OCI-LY7 (cell line): ENCODE measurements around the gene LINGO3. TPM values are rescaled to one million over a fixed set of nuclear protein-coding genes. Genes with fewer than 3 reads are reported as not detected.

Experiments
- BruUV-seq: library from RNA; stranded (reverse); fragments of 400-500 nt; replicated peaks from 2 replicates; lab custom pipeline; 2021; lab: Mats Ljungman, UMichigan
- CTCF ChIA-PET: fragments of 300-600 bp; sonication (Branson Sonifier 250); formaldehyde crosslinking; loops from one replicate; lab custom pipeline; 2022; ENCODE audit warnings: antibody characterized with exemption; ENCODE audit not compliant: unreplicated experiment; lab: Charles Lee
- POLR2A ChIA-PET: fragments of 300-600 bp; sonication (Branson Sonifier 250); formaldehyde crosslinking; loops from one replicate; lab custom pipeline; 2022; ENCODE audit warnings: antibody characterized with exemption; lab: Charles Lee
- DNase-seq: peaks from one replicate; pipeline ENCODE4 v3.0.0-alpha.2; 2015; ENCODE audit warnings: low spot score
- H2AFZ ChIP-seq: fragments of 200-600 bp; sonication (generic), shearing (Covaris generic); 2 replicates; pipeline ENCODE4 v1.6.1; 2014; ENCODE audit warnings: mild to moderate bottlenecking, antibody characterized with exemption, low read length, moderate library complexity
- H3K27ac ChIP-seq: fragments of 200-600 bp; sonication (generic); 2 replicates; pipeline ENCODE4 v1.5.1; 2014; ENCODE audit warnings: mixed run types, low read depth, mild to moderate bottlenecking, moderate library complexity, low read length, inconsistent platforms; ENCODE audit not compliant: poor library complexity, severe bottlenecking
- H3K36me3 ChIP-seq: fragments of 200-600 bp; sonication (generic); 2 replicates; pipeline ENCODE4 v1.6.1; 2014; ENCODE audit warnings: mild to moderate bottlenecking, antibody characterized with exemption, low read length, moderate library complexity, mixed read lengths; ENCODE audit not compliant: insufficient read depth
- H3K4me1 ChIP-seq: fragments of 200-600 bp; sonication (generic); 2 replicates; pipeline ENCODE4 v1.5.1; 2014; ENCODE audit warnings: mild to moderate bottlenecking, low read length; ENCODE audit not compliant: insufficient read depth, poor library complexity, severe bottlenecking
- H3K4me2 ChIP-seq: fragments of 200-600 bp; sonication (generic); 2 replicates; pipeline ENCODE4 v1.6.1; 2014; ENCODE audit warnings: mild to moderate bottlenecking, low read length
- H3K4me3 ChIP-seq: fragments of 200-600 bp; sonication (generic); 2 replicates; pipeline ENCODE4 v1.5.1; 2014; ENCODE audit warnings: mild to moderate bottlenecking, low read depth, low read length; ENCODE audit not compliant: poor library complexity, severe bottlenecking
- H3K79me2 ChIP-seq: fragments of 200-600 bp; sonication (generic); 2 replicates; pipeline ENCODE4 v1.6.1; 2016; ENCODE audit warnings: low read depth, mild to moderate bottlenecking, low read length, moderate library complexity, mixed read lengths; ENCODE audit not compliant: insufficient read depth
- H3K9me2 ChIP-seq: fragments of 200-600 bp; sonication (generic); 2 replicates; pipeline ENCODE4 v1.6.1; 2016; ENCODE audit warnings: mild to moderate bottlenecking, low read length, mixed read lengths; ENCODE audit not compliant: insufficient read depth
- H3K9me3 ChIP-seq: fragments of 200-600 bp; sonication (generic); 2 replicates; pipeline ENCODE4 v1.6.1; 2014; ENCODE audit warnings: mild to moderate bottlenecking, mixed run types, low read length, mixed read lengths
- H4K20me1 ChIP-seq: fragments of 200-600 bp; sonication (generic); 2 replicates; pipeline ENCODE4 v1.6.1; 2014; ENCODE audit warnings: mild to moderate bottlenecking, antibody characterized with exemption, low read length, moderate library complexity, mixed read lengths; ENCODE audit not compliant: insufficient read depth
- CTCF ChIP-seq: fragments of 200-600 bp; sonication (generic); conservative IDR thresholded peaks from 2 replicates; pipeline ENCODE4 v1.5.1; 2014; ENCODE audit warnings: mild to moderate bottlenecking, antibody characterized with exemption, low read length, moderate library complexity, mixed read lengths
- EZH2phosphoT487 ChIP-seq: fragments of 200-600 bp; sonication (generic); IDR thresholded peaks from 2 replicates; pipeline ENCODE4 v1.6.1; 2018; ENCODE audit warnings: low read depth, borderline replicate concordance, mild to moderate bottlenecking, mixed run types, antibody characterized with exemption, low read length, moderate library complexity, mixed read lengths
- intact Hi-C: fragments of 100-400 bp; cut with micrococcal nuclease; formaldehyde crosslinking; loops from one replicate; pipeline ENCODE4 v1.10.0; 2022; ENCODE audit not compliant: unreplicated experiment
- total RNA-seq, 2 experiments: library from RNA; depleted of rRNA in 1 of 2; stranded (reverse); fragments of >200 nt in 1 of 2; shearing (Covaris generic) in 1 of 2; gene quantifications; 2 replicates each; pipeline ENCODE4 v1.2.3, GENCODE V29; 2014 to 2022

Gene LINGO3
- total RNA-seq, 2 experiments from 2014 or later: 0.13 to 0.38 TPM

- H3K4me3 ChIP-seq: no peak overlapping the region
- intact Hi-C loops: no loop called here
- 0 out of 2 replicates have a peak, but pooled peaks cover 6% of the 10 kb centered on the region for H3K9me3 ChIP-seq
- no peak overlapping the region for H2AFZ ChIP-seq
- CTCF ChIA-PET: interaction anchor here (0.9 kb wide), 1 partner anchor 20 kb away, joined by 3 read pairs; no protein-coding TSS in a partner anchor
- peak overlapping the region; percentile 26 for H3K27ac ChIP-seq
- H4K20me1 ChIP-seq: no peaks in the 10 kb centered on the region
- H3K4me1 ChIP-seq: peaks cover 58% of the 10 kb centered on the region
- 0 out of 2 replicates have a peak overlapping the region, but pooled peaks have one; percentile 18 for H3K4me2 ChIP-seq
- no peak for DNase-seq
- no peaks in the 10 kb centered on the region for H3K36me3 ChIP-seq
- TF ChIP-seq EZH2phosphoT487 (no peak), CTCF (no peak)
- BruUV-seq: no TSS peak
- H3K9me2 ChIP-seq: no peaks in the 10 kb centered on the region
- H3K79me2 ChIP-seq: no peaks in the 10 kb centered on the region
- POLR2A ChIA-PET: interaction anchor here (0.6 to 2.4 kb wide), 5 partner anchors 9 to 1243 kb away, joined by 3 to 11 read pairs (median 4); partner anchors contain the start of gene AMH
These were observed 48.6 kb downstream of the LINGO3 start for GRCh38 chr19:2259336-2259735.

Other genes starting within 250 kb of the LINGO3 start
- gene MOB3A, start 211.8 kb downstream of the LINGO3 start, total RNA-seq (2014; rRNA removed; shearing (Covaris generic)): 41.7 and 54.6 TPM in 2 replicates
- 87.5 and 111 TPM in 2 replicates for gene MOB3A, start 211.8 kb downstream of the LINGO3 start, total RNA-seq (2022)
- gene IZUMO4, start 211.2 kb downstream of the LINGO3 start, total RNA-seq (2014; rRNA removed; shearing (Covaris generic)): 11.2 and 12.9 TPM in 2 replicates
- 6.1 and 7.3 TPM in 2 replicates for gene IZUMO4, start 211.2 kb downstream of the LINGO3 start, total RNA-seq (2022)
- gene AP3D1, start 156.6 kb downstream of the LINGO3 start, total RNA-seq (2014; rRNA removed; shearing (Covaris generic)): 56.6 and 80.0 TPM in 2 replicates
- gene AP3D1, start 156.6 kb downstream of the LINGO3 start, total RNA-seq (2022): 95.0 and 99.8 TPM in 2 replicates
- gene DOT1L, start 144.2 kb downstream of the LINGO3 start, total RNA-seq (2014; rRNA removed; shearing (Covaris generic)): 19.5 and 27.7 TPM in 2 replicates
- 86.0 and 88.3 TPM in 2 replicates for gene DOT1L, start 144.2 kb downstream of the LINGO3 start, total RNA-seq (2022)
- gene PLEKHJ1, start 71.8 kb downstream of the LINGO3 start, total RNA-seq (2014; rRNA removed; shearing (Covaris generic)): 205 and 221 TPM in 2 replicates
- gene PLEKHJ1, start 71.8 kb downstream of the LINGO3 start, total RNA-seq (2022): 122 and 129 TPM in 2 replicates
- 104 and 124 TPM in 2 replicates for gene SF3A2, start 71.3 kb downstream of the LINGO3 start, total RNA-seq (2014; rRNA removed; shearing (Covaris generic))
- gene SF3A2, start 71.3 kb downstream of the LINGO3 start, total RNA-seq (2022): 206 and 207 TPM in 2 replicates
- gene AMH, start 58.8 kb downstream of the LINGO3 start, total RNA-seq (2014; rRNA removed; shearing (Covaris generic)): 10.7 and 14.8 TPM in 2 replicates
- 45.7 and 49.7 TPM in 2 replicates for gene AMH, start 58.8 kb downstream of the LINGO3 start, total RNA-seq (2022)
- 0.44 and 1.5 TPM in 2 replicates for gene JSRP1, start 51.7 kb downstream of the LINGO3 start, total RNA-seq (2014; rRNA removed; shearing (Covaris generic))
- gene JSRP1, start 51.7 kb downstream of the LINGO3 start, total RNA-seq (2022): 13.8 and 15.9 TPM in 2 replicates
- gene PEAK3, start 26.0 kb downstream of the LINGO3 start, total RNA-seq (2014; rRNA removed; shearing (Covaris generic)): not detected in 2 replicates
- 0.18 TPM in 1 of 2 replicates, not detected in the other for gene PEAK3, start 26.0 kb downstream of the LINGO3 start, total RNA-seq (2022)
- 288 and 321 TPM in 2 replicates for gene LSM7, start 20.4 kb upstream of the LINGO3 start, total RNA-seq (2014; rRNA removed; shearing (Covaris generic))
- gene LSM7, start 20.4 kb upstream of the LINGO3 start, total RNA-seq (2022): 164 and 170 TPM in 2 replicates
- gene SPPL2B, start 20.5 kb upstream of the LINGO3 start, total RNA-seq (2014; rRNA removed; shearing (Covaris generic)): 96.9 and 106 TPM in 2 replicates
- 185 and 191 TPM in 2 replicates for gene SPPL2B, start 20.5 kb upstream of the LINGO3 start, total RNA-seq (2022)
- 0.44 TPM in 1 of 2 replicates, not detected in the other for gene TMPRSS9, start 52.1 kb upstream of the LINGO3 start, total RNA-seq (2014; rRNA removed; shearing (Covaris generic))
- gene TMPRSS9, start 52.1 kb upstream of the LINGO3 start, total RNA-seq (2022): 0.28 TPM in 1 of 2 replicates, not detected in the other
- gene TIMM13, start 119.4 kb upstream of the LINGO3 start, total RNA-seq (2014; rRNA removed; shearing (Covaris generic)): 55.4 and 60.0 TPM in 2 replicates
- gene TIMM13, start 119.4 kb upstream of the LINGO3 start, total RNA-seq (2022): 95.3 and 120 TPM in 2 replicates
- gene LMNB2, start 148.8 kb upstream of the LINGO3 start, total RNA-seq (2014; rRNA removed; shearing (Covaris generic)): 141 and 150 TPM in 2 replicates
- gene LMNB2, start 148.8 kb upstream of the LINGO3 start, total RNA-seq (2022): 113 and 117 TPM in 2 replicates
- gene GADD45B, start 168.0 kb upstream of the LINGO3 start, total RNA-seq (2014; rRNA removed; shearing (Covaris generic)): 98.4 and 102 TPM in 2 replicates
- gene GADD45B, start 168.0 kb upstream of the LINGO3 start, total RNA-seq (2022): 36.5 and 40.5 TPM in 2 replicates